ENCODE data around the gene LMO7. TPM values are rescaled to one million over a fixed set of nuclear protein-coding genes. Genes with fewer than 3 reads are reported as not detected.

LMO7 gene
- total and polyA plus RNA-seq, 2 of the 8 experiments (the other 6 are each of a cell fraction or from before 2014, with no cell fraction given), result 8.1 to 28.3 TPM

DNA sequence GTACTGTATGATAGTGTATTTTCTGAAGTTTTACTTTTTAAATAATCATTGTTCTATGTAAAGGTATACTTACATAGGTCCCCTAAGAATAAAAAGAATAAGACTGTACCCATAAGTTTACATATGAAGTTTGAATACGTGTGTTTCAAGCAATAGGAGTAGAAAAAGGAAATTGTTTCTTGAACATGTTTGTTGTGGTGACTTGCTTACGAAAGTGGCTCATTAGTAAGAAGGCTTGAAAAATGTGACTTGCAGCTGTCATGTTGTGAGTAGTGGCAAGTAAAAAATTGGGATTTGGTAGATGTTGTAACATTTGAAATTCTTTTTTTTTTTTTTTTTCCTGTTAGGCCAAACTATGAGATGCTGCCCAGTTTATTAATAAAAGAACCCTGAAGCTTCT, 203.3 kb downstream of the LMO7 start:
- peaks cover 0 to 1% (median 0%) of the 10 kb centered on the region in 4 experiments; a peak in 1 of 7 replicates for H3K4me1 ChIP-seq (replicated peaks in 1 of 4; ENCODE audit: control insufficient read depth in 3 of 4, insufficient read depth in 4 of 4, low read length in 3 of 4)
- H2BK15ac ChIP-seq (ENCODE audit: low read length), result no peak overlapping the region
- no peak overlapping the region for H4K8ac ChIP-seq (ENCODE audit: extremely low read depth, insufficient read depth, low read length)
- no peak overlapping the region for H3K9ac ChIP-seq (replicated peaks in 1 of 4; ENCODE audit: extremely low read depth in 1 of 4, low read depth in 3 of 4, low read length in 3 of 4)
- H3K56ac ChIP-seq (replicated peaks; ENCODE audit: insufficient read length, low read depth, low read length), result no peak overlapping the region
- H3K4ac ChIP-seq (replicated peaks; ENCODE audit: insufficient read length, low read depth, low read length), result no peak overlapping the region
- no peak overlapping the region for H3K4me2 ChIP-seq (ENCODE audit: insufficient read depth in 1 of 2, low read depth in 2 of 2, low read length in 2 of 2)
- H3K18ac ChIP-seq (ENCODE audit: extremely low read depth, low read length), result no peak overlapping the region
- no peaks in the 10 kb centered on the region for H3K27me3 ChIP-seq (replicated peaks in 1 of 4; ENCODE audit: control insufficient read depth in 3 of 4, extremely low read depth in 1 of 4, insufficient read depth in 3 of 4, low read length in 3 of 4)
- no peak overlapping the region for H3K23ac ChIP-seq (ENCODE audit: insufficient read length)
- CTCF ChIA-PET (ENCODE audit: partially characterized antibody), result interaction anchor here (1.1 kb wide), 1 partner anchor 162 kb away, joined by 3 read pairs; no protein-coding TSS in a partner anchor
- no peak overlapping the region for H2AK5ac ChIP-seq (ENCODE audit: low read depth, low read length)
- 88% methylated on average over 2 of the region's 2 CpGs; no CpG with 5 or more reads in 1 of the 2 experiments for WGBS, 2 experiments (ENCODE audit: extremely low coverage in 1 of 2, insufficient coverage in 1 of 2, insufficient read length in 1 of 2, insufficient replicate concordance in 2 of 2, low coverage in 1 of 2, low lambda C conversion rate in 2 of 2, missing lambda C conversion rate in 1 of 2)
- no peak overlapping the region for H2BK12ac ChIP-seq (ENCODE audit: low read depth, low read length)
- H3K23me2 ChIP-seq (ENCODE audit: low read depth, low read length), result no peaks in the 10 kb centered on the region
- no peak overlapping the region for H4K5ac ChIP-seq (ENCODE audit: insufficient read length, low read depth, low read length)
- H2BK5ac ChIP-seq (ENCODE audit: low read depth, low read length), result no peak overlapping the region
- no peak for DNase-seq (ENCODE audit: low read depth in 1 of 2, low spot score in 2 of 2)
- H3K14ac ChIP-seq (ENCODE audit: insufficient read length), result no peak overlapping the region
- H3K9me3 ChIP-seq (ENCODE audit: insufficient read depth in 2 of 2, low read depth in 1 of 2, low read length in 1 of 2), result no peaks in the 10 kb centered on the region
- POLR2A ChIA-PET (ENCODE audit: partially characterized antibody), result no interaction called here
- H4K20me1 ChIP-seq (replicated peaks in 1 of 2; ENCODE audit: control insufficient read depth in 1 of 2, insufficient read depth in 2 of 2, low read length in 2 of 2), result no peaks in the 10 kb centered on the region
- no peak overlapping the region for H4K91ac ChIP-seq (replicated peaks; ENCODE audit: insufficient read length, low read length)
- no peaks in the 10 kb centered on the region for H3K79me1 ChIP-seq (ENCODE audit: low read depth, low read length)
- peaks cover 0 to 8% (median 1%) of the 10 kb centered on the region in 4 experiments; a peak in 3 of 8 replicates for H3K36me3 ChIP-seq (ENCODE audit: control insufficient read depth in 2 of 4, insufficient read depth in 4 of 4, low read length in 3 of 4)
- no peak for FAIRE-seq
- H3K4me3 ChIP-seq (ENCODE audit: extremely low read depth in 1 of 4, insufficient read depth in 2 of 4, low read depth in 3 of 4, low read length in 4 of 4), result no peak overlapping the region
- no peak overlapping the region for H2BK120ac ChIP-seq (replicated peaks; ENCODE audit: low read depth, low read length)
- no peak overlapping the region for H2AFZ ChIP-seq (ENCODE audit: low read length)
- no peak overlapping the region for H2BK20ac ChIP-seq (ENCODE audit: low read length)
- H3K27ac ChIP-seq (ENCODE audit: low read depth, low read length), result no peak overlapping the region
- H3K79me2 ChIP-seq (ENCODE audit: control insufficient read depth in 1 of 2, insufficient read depth in 2 of 2, low read length in 2 of 2), result no peaks in the 10 kb centered on the region
- no peak for TF ChIP-seq TBP (IDR thresholded peaks at IDR 0.05; ENCODE audit: low read depth, low read length)
- no peak for TF ChIP-seq SIN3A (conservative IDR thresholded peaks at IDR 0.05 in 1 of 2, IDR thresholded peaks at IDR 0.05 in 1 of 2; ENCODE audit: low read depth in 1 of 2, low read length in 2 of 2)
- TF ChIP-seq SIRT6 (IDR thresholded peaks at IDR 0.05; ENCODE audit: low read length), result no peak
- no peak for TF ChIP-seq HDAC2 (IDR thresholded peaks at IDR 0.05; ENCODE audit: borderline replicate concordance in 1 of 2, low read depth in 2 of 2, low read length in 2 of 2)
- no peak for TF ChIP-seq GABPA (IDR thresholded peaks at IDR 0.05; ENCODE audit: borderline replicate concordance, insufficient read depth, low read length)
- TF ChIP-seq SIX5 (IDR thresholded peaks at IDR 0.05; ENCODE audit: low read depth, low read length), result no peak
